A673 (cell line): ENCODE results near the gene FASTK. TPM values are rescaled to one million over a fixed set of nuclear protein-coding genes. Genes with fewer than 3 reads are reported as not detected.

Experiments used
- BruUV-seq: library from RNA; stranded (reverse); fragments of 400-500 nt; replicated peaks from 2 replicates; lab custom pipeline; 2021; lab: Mats Ljungman, UMichigan
- CTCF ChIA-PET: fragments of 300-600 bp; sonication (Branson Sonifier 250); formaldehyde crosslinking; loops from one replicate; lab custom pipeline; 2022; ENCODE audit warnings: antibody characterized with exemption; lab: Charles Lee
- POLR2A ChIA-PET: fragments of 300-600 bp; sonication (Branson Sonifier 250); formaldehyde crosslinking; loops from one replicate; lab custom pipeline; 2022; ENCODE audit warnings: antibody characterized with exemption; ENCODE audit not compliant: low non-redundant PET; lab: Charles Lee
- DNase-seq: peaks from one replicate; pipeline ENCODE4 v3.0.0-alpha.2; 2015; ENCODE audit warnings: low spot score
- H3K27ac ChIP-seq: fragments of 200-600 bp; sonication (generic); 2 replicates; pipeline ENCODE4 v1.5.1; 2016; ENCODE audit warnings: mixed run types, low read depth, mild to moderate bottlenecking, mixed read lengths, antibody characterized with exemption, low read length; ENCODE audit not compliant: poor library complexity, severe bottlenecking
- H3K27me3 ChIP-seq: fragments of 200-600 bp; sonication (generic); replicated peaks from 2 replicates; pipeline ENCODE4 v1.6.1; 2017; ENCODE audit warnings: mixed run types, low read depth, mild to moderate bottlenecking, mixed read lengths, antibody characterized with exemption, low read length; ENCODE audit not compliant: insufficient read depth, poor library complexity
- H3K36me3 ChIP-seq: fragments of 200-600 bp; sonication (generic); 2 replicates; pipeline ENCODE4 v1.6.1; 2016; ENCODE audit warnings: mixed run types, mild to moderate bottlenecking, mixed read lengths, antibody characterized with exemption, low read length; ENCODE audit not compliant: insufficient read depth, poor library complexity, severe bottlenecking
- H3K4me1 ChIP-seq: fragments of 200-600 bp; sonication (generic); 2 replicates; pipeline ENCODE4 v1.6.1; 2017; ENCODE audit warnings: mixed run types, mild to moderate bottlenecking, mixed read lengths, antibody characterized with exemption, low read length; ENCODE audit not compliant: insufficient read depth, poor library complexity, severe bottlenecking
- H3K4me3 ChIP-seq: fragments of 200-600 bp; sonication (generic); 2 replicates; pipeline ENCODE4 v1.5.1; 2016; ENCODE audit warnings: low read depth, mixed run types, mild to moderate bottlenecking, mixed read lengths, low read length; ENCODE audit not compliant: poor library complexity, severe bottlenecking
- H3K9me3 ChIP-seq: fragments of 200-600 bp; sonication (generic); 2 replicates; pipeline ENCODE4 v1.6.1; 2016; ENCODE audit warnings: mixed run types, low read depth, mild to moderate bottlenecking, mixed read lengths, antibody characterized with exemption, low read length; ENCODE audit not compliant: poor library complexity, severe bottlenecking
- CTCF ChIP-seq: fragments of 300-800, 200-600 bp; sonication (generic); conservative IDR thresholded peaks from 2 replicates; pipeline ENCODE4 v1.5.1; 2017; ENCODE audit warnings: low read depth, mild to moderate bottlenecking, antibody characterized with exemption, low read length, moderate library complexity, mixed read lengths
- EZH2 ChIP-seq: fragments of 200-600 bp; sonication (generic); IDR thresholded peaks from 2 replicates; pipeline ENCODE4 v1.6.1; 2017; ENCODE audit warnings: borderline replicate concordance, low read depth, mild to moderate bottlenecking, mixed read lengths, antibody characterized with exemption, low read length; ENCODE audit not compliant: poor library complexity, severe bottlenecking
- intact Hi-C: fragments of 100-400 bp; cut with micrococcal nuclease; formaldehyde crosslinking; loops from one replicate; pipeline ENCODE4 v1.10.0; 2022; ENCODE audit not compliant: unreplicated experiment
- total RNA-seq: library from RNA; stranded (reverse); gene quantifications from 2 replicates; pipeline ENCODE4 v1.2.3, GENCODE V29; 2021

The FASTK gene
- total RNA-seq, 1 experiment from 2014 or later: 80.5 TPM

- Histone ChIP-seq H3K4me1 (peaks cover 11% of the 10 kb centered on the region), H3K4me3 (peak overlapping the region; percentile 44), H3K36me3 (peaks cover 37% of the 10 kb centered on the region), H3K9me3 (no peaks in the 10 kb centered on the region), H3K27ac (no peak overlapping the region), H3K27me3 (no peaks in the 10 kb centered on the region)
- TF ChIP-seq EZH2 (no peak), CTCF (no peak)
- CTCF ChIA-PET: interaction anchor here (0.7 to 1.4 kb wide), 4 partner anchors 13 to 179 kb away, joined by 3 to 17 read pairs (median 5); no protein-coding TSS in a partner anchor
- POLR2A ChIA-PET: no interaction called here
- intact Hi-C loops: loop anchor here (1.0 to 5.0 kb wide), 3 partner anchors 47 to 178 kb away; partner anchors contain the start of gene ABCF2
- no TSS peak for BruUV-seq
- DNase-seq: no peak
Observed at GRCh38 chr7:151124899-151125399, 44.3 kb upstream of the FASTK start.

- H3K36me3 ChIP-seq: peaks cover 38% of the 10 kb centered on the region
- H3K4me3 ChIP-seq: no peak overlapping the region
- intact Hi-C loops: loop anchor here (1.0 to 5.0 kb wide), 3 partner anchors 48 to 178 kb away; partner anchors contain the start of gene ABCF2
- H3K4me1 ChIP-seq: peaks cover 11% of the 10 kb centered on the region
- ChIA-PET CTCF (interaction anchor here (0.5 to 1.4 kb wide), 10 partner anchors 12 to 181 kb away, joined by 3 to 17 read pairs (median 4); partner anchors contain the start of gene ABCB8), POLR2A (no interaction called here)
- H3K27ac ChIP-seq: no peak overlapping the region
- no peak for DNase-seq
- no peaks in the 10 kb centered on the region for H3K27me3 ChIP-seq
- no TSS peak for BruUV-seq
- H3K9me3 ChIP-seq: no peaks in the 10 kb centered on the region
- no peak for TF ChIP-seq CTCF
- no peak for TF ChIP-seq EZH2
Observed at GRCh38 chr7:151124481-151124880, 43.9 kb upstream of the FASTK start.

GRCh38 chr7:151123822-151124464 lies 43.3 kb upstream of the FASTK start:
- POLR2A ChIA-PET: no interaction called here

More at GRCh38 chr7:151123822-151124464, 43.3 kb upstream of the FASTK start:
- BruUV-seq: no TSS peak
- intact Hi-C loops: loop anchor here (1.0 to 5.0 kb wide), 3 partner anchors 48 to 179 kb away; partner anchors contain the start of gene ABCF2
- CTCF ChIA-PET: interaction anchor here (0.5 to 1.4 kb wide), 11 partner anchors 12 to 182 kb away, joined by 3 to 17 read pairs (median 3); partner anchors contain the start of gene ABCB8
- Histone ChIP-seq H3K4me3 (no peak overlapping the region), H3K27ac (no peak overlapping the region), H3K9me3 (no peaks in the 10 kb centered on the region), H3K27me3 (no peaks in the 10 kb centered on the region), H3K4me1 (peaks cover 11% of the 10 kb centered on the region), H3K36me3 (peaks cover 39% of the 10 kb centered on the region)
- peak; percentile 85 for DNase-seq
- no peak for TF ChIP-seq EZH2
- peak; percentile 99 for TF ChIP-seq CTCF
